SK-N-SH treated with all-trans-retinoic acid at 6 μM for 48 hours (cell line): ENCODE measurements around the gene KRTAP13-2.

Experiments used
- ATAC-seq: fragments of 200-7000 bp; cut with Tn5 transposase; 3 replicates; pipeline ENCODE4 v1.9.1; 2020; ENCODE audit warnings: mild to moderate bottlenecking, moderate library complexity
- ARNTL ChIP-seq: fragments of 450-650 bp; formaldehyde crosslinking; IDR thresholded peaks from 2 replicates; pipeline ENCODE4 v1.5.0; 2020; ENCODE audit warnings: low read depth, mild to moderate bottlenecking, moderate library complexity, borderline replicate concordance
- BACH2 ChIP-seq: fragments of 250-450 bp; sonication (Bioruptor Pico); IDR thresholded peaks from 2 replicates; pipeline ENCODE4 v1.9.0; 2021; ENCODE audit warnings: mild to moderate bottlenecking, borderline replicate concordance
- CREB5 ChIP-seq: fragments of 250-450 bp; sonication (Bioruptor Pico); IDR thresholded peaks from 2 replicates; pipeline ENCODE4 v1.5.1; 2020; ENCODE audit warnings: low read depth, mild to moderate bottlenecking, moderate library complexity
- CSDC2 ChIP-seq: fragments of 250-450 bp; sonication (Bioruptor Pico); IDR thresholded peaks from 2 replicates; pipeline ENCODE4 v1.5.0; 2020; ENCODE audit warnings: mild to moderate bottlenecking, moderate library complexity
- ESRRG ChIP-seq: fragments of 250-450 bp; sonication (Bioruptor Pico); IDR thresholded peaks from 2 replicates; pipeline ENCODE4 v1.6.1; 2021; ENCODE audit warnings: mild to moderate bottlenecking
- GLIS3 ChIP-seq: fragments of 250-450 bp; sonication (Bioruptor Pico); IDR thresholded peaks from 2 replicates; pipeline ENCODE4 v1.5.0; 2020; ENCODE audit warnings: mild to moderate bottlenecking, moderate library complexity
- ISL1 ChIP-seq: fragments of 250-450 bp; sonication (Bioruptor Pico); IDR thresholded peaks from 2 replicates; pipeline ENCODE4 v2.1.2; 2022; ENCODE audit warnings: mild to moderate bottlenecking, moderate library complexity
- POU6F1 ChIP-seq: fragments of 250-450 bp; sonication (Bioruptor Pico); IDR thresholded peaks from 2 replicates; pipeline ENCODE4 v1.8.0; 2021; ENCODE audit warnings: low read depth, mild to moderate bottlenecking, moderate library complexity, borderline replicate concordance
- PPARA ChIP-seq: fragments of 250-450 bp; sonication (Bioruptor Pico); IDR thresholded peaks from 2 replicates; pipeline ENCODE4 v1.5.0; 2020; ENCODE audit warnings: mild to moderate bottlenecking, borderline replicate concordance
- SNAI2 ChIP-seq: fragments of 250-450 bp; sonication (Bioruptor Pico); IDR thresholded peaks from 2 replicates; pipeline ENCODE4 v1.5.0; 2020; ENCODE audit warnings: mild to moderate bottlenecking, moderate library complexity
- TCF4 ChIP-seq: fragments of 250-450 bp; sonication (Bioruptor Pico); IDR thresholded peaks from 2 replicates; pipeline ENCODE4 v1.8.0; 2021; ENCODE audit warnings: mild to moderate bottlenecking, moderate library complexity, borderline replicate concordance
- TOX ChIP-seq: fragments of 250-450 bp; sonication (Bioruptor Pico); IDR thresholded peaks from 2 replicates; pipeline ENCODE4 v1.8.0; 2021; ENCODE audit warnings: mild to moderate bottlenecking, moderate library complexity, borderline replicate concordance
- TSHZ2 ChIP-seq: fragments of 250-450 bp; sonication (Bioruptor Pico); IDR thresholded peaks from 2 replicates; pipeline ENCODE4 v1.5.0; 2020; ENCODE audit warnings: mild to moderate bottlenecking, moderate library complexity
- ZC3H10 ChIP-seq: fragments of 250-450 bp; sonication (Bioruptor Pico); IDR thresholded peaks from 2 replicates; pipeline ENCODE4 v1.5.1; 2021; ENCODE audit warnings: mild to moderate bottlenecking, moderate library complexity
- ZFP3 ChIP-seq: fragments of 250-450 bp; sonication (Bioruptor Pico); IDR thresholded peaks from 2 replicates; pipeline ENCODE4 v1.5.0; 2020; ENCODE audit warnings: mild to moderate bottlenecking, moderate library complexity
- ZFP30 ChIP-seq: fragments of 450-650 bp; formaldehyde crosslinking; IDR thresholded peaks from 2 replicates; pipeline ENCODE4 v1.5.0; 2022; ENCODE audit warnings: mild to moderate bottlenecking, moderate library complexity
- ZNF565 ChIP-seq: fragments of 450-650 bp; formaldehyde crosslinking; conservative IDR thresholded peaks from 2 replicates; pipeline ENCODE4 v1.5.0; 2020; ENCODE audit warnings: low read depth, mild to moderate bottlenecking, moderate library complexity
- ZNF70 ChIP-seq: fragments of 450-650 bp; formaldehyde crosslinking; IDR thresholded peaks from 2 replicates; pipeline ENCODE4 v1.5.0; 2020; ENCODE audit warnings: mild to moderate bottlenecking, moderate library complexity
- ZNF8 ChIP-seq: fragments of 450-650 bp; formaldehyde crosslinking; IDR thresholded peaks from 2 replicates; pipeline ENCODE4 v1.5.0; 2020; ENCODE audit warnings: mild to moderate bottlenecking, moderate library complexity

Gene KRTAP13-2

GRCh38 chr21:30349572-30349971 is 22.5 kb downstream of the KRTAP13-2 start:
- ATAC-seq, result no peak
- TF ChIP-seq ZNF8 (CRISPR knock-in tag), result no peak
- no peak for TF ChIP-seq TOX (CRISPR knock-in tag)
- no peak for TF ChIP-seq ARNTL
- no peak for TF ChIP-seq GLIS3
- TF ChIP-seq ZFP3, result no peak
- TF ChIP-seq ZFP30 (CRISPR knock-in tag), result no peak
- TF ChIP-seq SNAI2 (CRISPR knock-in tag), result no peak
- TF ChIP-seq TSHZ2 (CRISPR knock-in tag), result no peak
- no peak for TF ChIP-seq CSDC2 (CRISPR knock-in tag)
- TF ChIP-seq ZC3H10 (CRISPR knock-in tag), result no peak
- TF ChIP-seq CREB5 (CRISPR knock-in tag), result no peak
- no peak for TF ChIP-seq ZNF70 (CRISPR knock-in tag)
- TF ChIP-seq PPARA (CRISPR knock-in tag), result no peak
- TF ChIP-seq BACH2 (CRISPR knock-in tag), result no peak

- ATAC-seq, result no peak
Observed at GRCh38 chr21:30348506-30348905, 23.6 kb downstream of the KRTAP13-2 start, which contains the start of gene KRTAP23-1. KRTAP23-1 (minus strand) TSS chr21:30348606; CDS start chr21:30348606, 0 bp downstream.

More at GRCh38 chr21:30348506-30348905, 23.6 kb downstream of the KRTAP13-2 start, which contains the start of gene KRTAP23-1:
- TF ChIP-seq POU6F1 (CRISPR knock-in tag) (no peak), ISL1 (CRISPR knock-in tag) (no peak), ZFP3 (no peak), SNAI2 (CRISPR knock-in tag) (no peak), PPARA (CRISPR knock-in tag) (no peak), TCF4 (CRISPR knock-in tag) (no peak), ZNF70 (CRISPR knock-in tag) (no peak), ZC3H10 (CRISPR knock-in tag) (no peak), TOX (CRISPR knock-in tag) (no peak), ESRRG (CRISPR knock-in tag) (no peak), TSHZ2 (CRISPR knock-in tag) (no peak), ZNF565 (CRISPR knock-in tag) (no peak)
